IPS DF 4.7 (cell line): ENCODE results near the gene AFAP1.

ENCODE experiments used
- DNase-seq: peaks from one replicate; pipeline ENCODE4 v3.0.0-alpha.2; 2013; ENCODE audit warnings: low spot score; ENCODE audit errors: extremely low read depth

The AFAP1 gene

DNA sequence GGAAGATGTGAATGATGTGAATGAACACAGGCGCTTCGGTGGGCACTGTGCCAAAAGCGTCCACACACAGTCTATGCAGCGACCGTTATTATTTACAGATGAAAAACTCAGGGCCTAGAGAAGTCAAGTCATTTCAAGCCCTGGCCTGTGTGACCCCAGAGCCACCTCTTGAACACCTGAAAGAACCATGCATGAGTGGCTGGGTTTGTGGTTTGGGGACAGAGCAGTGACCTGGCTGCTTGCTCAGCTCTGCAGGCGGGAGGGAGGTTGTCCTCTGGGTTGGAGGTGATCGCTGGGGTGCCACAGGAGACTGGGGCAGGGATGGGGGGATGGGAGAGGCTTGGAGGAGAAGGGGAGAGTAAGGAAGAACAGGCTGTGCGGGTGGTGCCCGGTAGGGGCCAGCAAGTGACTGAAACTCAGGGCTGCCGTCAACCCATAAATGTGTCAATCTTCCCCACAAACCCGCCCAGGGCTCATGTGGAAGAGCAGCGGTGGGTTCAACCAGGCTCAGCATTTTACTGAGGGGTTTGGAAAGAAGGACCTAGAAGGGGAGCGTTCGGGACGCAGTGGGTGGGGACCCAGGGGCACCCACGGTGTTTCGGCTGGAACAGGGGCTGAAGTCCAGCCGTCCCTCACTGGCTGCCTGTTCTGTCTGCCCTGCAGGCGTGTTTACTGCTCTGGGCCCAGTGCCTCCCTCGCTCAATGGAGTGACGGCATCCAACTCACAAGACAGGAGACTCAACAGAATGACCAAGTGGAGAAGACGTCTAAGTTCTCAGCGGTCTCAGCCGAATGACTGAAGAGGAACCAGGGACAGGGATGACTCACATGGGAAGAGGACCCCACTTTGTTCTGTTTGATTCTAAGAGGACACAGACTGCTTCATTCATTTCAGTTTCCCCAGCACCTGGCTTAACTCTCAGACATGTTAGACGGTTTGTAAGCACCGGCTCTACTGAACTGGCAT is 167.8 kb downstream of the AFAP1 start:
- DNase-seq: no peak

DNA sequence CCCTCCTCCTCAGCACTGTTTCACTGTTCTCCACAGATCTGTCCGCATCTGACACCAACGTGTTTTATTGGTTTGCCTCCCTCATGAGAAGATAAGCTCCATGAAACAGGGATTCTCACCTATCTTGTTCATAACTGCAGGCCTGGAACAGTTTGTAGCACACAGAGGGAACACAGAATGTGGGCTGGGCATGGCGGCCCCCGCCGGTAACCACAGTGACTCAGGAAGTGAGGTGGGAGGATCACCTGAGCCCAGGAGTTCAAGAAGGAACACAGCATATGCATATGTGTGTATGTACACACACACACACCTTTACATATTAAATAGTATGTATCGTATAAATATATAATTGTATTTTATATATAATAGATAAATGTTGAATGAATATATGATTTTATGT is 168.6 kb downstream of the AFAP1 start:
- no peak for DNase-seq

DNA sequence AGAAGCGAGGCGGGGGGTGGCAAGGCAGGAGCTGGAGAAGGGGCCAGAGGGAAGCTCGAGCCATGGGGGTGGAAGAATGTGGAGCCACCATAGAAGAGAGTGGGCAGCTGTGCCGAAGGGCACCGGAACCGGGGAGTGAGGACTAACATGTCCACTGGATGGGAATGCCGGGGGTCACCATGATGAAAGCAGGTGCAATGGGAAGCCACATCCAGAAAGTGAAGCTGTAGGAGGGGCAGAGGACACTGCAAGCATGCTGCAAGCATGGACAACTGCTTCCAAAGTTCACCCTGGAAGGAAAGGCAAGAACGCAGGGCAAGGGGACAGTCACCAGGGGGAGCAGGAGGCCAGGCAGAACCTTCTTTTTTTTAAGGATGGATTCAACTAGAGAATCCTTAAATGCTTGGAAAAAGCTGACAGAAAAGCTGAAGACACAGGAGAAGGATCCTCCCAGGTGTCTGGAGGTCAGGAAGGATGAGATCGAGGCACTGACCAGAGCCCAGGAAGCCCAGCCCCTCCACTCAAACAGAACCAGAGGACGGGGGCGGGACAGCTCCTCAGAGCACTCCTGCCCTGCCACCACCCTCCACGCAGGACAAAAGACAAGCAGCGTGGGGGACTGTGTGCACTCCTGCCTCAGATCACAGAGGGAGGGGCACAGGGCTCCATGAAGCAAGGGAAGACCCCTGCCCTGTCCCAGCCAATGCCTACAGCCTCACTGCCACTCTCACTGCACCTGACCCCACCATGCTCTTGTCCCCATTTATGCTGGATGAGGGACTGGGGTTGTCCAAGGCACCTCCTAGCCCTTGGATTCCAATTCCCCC is 169.2 kb downstream of the AFAP1 start:
- no peak for DNase-seq

DNA sequence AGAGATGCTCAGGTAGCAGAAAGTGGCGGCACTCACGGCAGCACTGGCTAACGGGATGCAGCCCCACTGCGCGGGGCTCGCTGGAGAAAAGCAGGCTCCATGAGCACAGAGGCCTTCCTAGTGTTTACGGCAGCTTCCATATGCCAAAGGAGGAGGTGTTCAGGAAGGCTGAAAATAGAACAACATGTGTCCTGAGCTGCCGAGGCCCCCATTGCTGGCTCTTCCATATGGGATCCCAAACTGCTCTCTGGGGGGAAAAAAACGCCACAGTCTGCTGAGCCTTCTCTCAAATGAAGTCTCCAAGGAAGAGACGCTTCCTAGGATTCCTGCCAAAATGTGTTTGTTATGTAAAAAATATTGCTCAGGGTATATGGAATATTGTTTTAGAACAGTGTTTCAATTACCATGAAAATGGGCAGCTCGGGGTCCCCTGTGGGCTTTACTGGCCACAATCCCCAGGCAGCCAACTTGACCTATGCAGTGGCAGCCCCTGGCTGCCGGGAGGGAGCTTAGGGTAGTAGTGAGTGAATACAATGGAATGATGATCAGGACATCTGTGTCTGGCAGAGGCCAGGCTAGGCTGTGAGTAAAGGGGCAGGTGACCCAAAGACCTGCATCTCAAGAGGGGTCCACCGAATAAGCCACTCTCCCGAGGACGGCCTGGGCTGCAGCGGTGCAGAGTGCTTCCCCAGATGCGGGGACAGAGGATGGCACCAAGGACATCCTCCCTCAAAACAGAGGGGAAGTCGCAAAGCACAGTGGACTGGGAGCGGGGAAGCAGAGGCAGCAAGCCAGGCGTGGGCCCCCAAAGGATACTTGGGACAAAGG is 170.1 kb downstream of the AFAP1 start:
- DNase-seq: no peak

DNA sequence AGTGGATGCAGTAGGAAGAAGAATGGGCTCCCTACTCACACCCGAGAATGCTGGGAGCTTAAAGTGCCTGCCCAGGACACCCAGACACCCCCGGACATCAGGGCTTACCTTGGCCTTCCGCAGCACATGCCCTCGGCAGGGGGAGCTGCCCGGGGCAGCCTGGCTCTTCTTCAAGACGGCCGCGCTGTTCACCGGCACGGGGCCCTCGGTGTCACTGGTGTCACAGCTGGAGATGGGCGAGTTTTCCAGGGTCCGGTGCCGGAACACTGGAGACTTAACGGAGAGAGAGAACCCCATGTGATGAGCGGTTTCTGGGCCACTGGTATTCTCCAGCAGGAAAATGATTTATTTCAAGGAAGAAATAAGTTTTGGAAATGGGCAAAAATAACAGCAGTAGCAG is 170.9 kb downstream of the AFAP1 start:
- no peak for DNase-seq

DNA sequence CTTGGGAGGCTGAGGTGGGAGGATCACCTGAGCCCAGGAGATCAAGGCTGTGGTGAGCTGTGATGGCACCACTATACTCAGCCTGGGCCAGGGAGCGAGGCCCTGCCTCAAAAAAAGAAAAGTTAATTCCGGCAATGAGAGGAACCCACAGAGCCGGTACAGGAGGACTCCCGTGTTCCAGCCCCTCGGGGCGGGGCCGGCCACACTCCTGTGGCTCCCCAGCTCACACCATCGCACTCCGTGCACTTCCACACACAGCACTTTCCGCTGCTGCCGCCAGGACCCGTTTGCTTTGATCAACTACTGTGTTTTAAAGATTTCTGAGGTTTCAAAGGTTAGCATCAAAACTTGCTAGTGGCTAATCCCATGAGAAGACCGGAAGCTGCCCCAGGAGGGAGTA is 171.7 kb downstream of the AFAP1 start:
- no peak for DNase-seq

DNA sequence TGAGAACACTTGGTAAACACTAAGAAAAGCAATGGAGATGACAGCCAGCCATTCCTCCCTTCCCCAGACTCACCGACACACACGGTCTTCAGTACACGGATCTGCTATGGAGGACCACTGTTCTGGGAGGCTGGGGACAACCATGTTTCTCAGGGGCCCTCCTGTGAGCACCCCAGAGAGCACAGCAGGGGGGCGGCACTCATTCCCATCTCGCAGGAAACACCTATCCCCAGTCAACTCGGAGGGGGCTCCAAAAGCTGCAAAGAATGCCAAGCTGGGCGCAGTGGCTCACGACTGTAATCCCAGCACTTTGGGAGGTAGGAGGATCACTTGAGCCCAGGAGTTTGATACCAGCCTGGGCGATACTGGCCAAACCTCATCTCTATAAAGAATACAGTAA is 172.1 kb downstream of the AFAP1 start:
- DNase-seq: no peak

DNA sequence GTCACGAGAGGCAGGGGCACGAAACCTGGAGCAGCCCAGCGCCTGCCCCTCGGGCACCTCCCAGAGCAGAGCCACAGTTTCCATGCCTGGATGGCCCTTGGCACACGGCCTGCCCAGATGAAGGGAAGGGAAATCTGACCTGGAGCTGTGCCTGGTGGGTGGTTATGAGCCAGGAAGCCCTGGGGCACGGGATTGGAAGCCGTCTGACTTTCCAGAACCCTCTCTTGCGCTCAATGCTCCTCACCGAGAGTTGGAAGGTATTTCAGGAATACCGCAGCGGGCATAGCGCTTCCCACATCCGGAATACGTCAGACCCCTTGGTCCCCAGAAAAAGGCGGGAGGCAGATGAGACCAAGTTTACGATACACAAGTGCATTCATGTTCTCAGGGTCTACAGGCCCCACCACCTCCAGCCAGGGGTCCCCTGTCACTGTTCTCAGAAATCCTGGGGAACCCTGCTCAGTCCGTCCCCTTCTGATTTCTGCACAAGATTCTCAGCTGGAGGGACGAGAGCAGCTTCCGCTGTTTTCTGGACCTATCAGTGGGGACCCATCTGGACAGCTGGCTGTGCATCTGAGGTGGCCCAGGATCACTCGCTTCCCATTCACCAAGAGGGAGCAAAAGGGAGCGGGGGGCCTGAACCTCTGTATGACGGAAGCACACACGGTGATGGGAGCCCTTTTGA is 172.9 kb downstream of the AFAP1 start:
- DNase-seq: no peak

DNA sequence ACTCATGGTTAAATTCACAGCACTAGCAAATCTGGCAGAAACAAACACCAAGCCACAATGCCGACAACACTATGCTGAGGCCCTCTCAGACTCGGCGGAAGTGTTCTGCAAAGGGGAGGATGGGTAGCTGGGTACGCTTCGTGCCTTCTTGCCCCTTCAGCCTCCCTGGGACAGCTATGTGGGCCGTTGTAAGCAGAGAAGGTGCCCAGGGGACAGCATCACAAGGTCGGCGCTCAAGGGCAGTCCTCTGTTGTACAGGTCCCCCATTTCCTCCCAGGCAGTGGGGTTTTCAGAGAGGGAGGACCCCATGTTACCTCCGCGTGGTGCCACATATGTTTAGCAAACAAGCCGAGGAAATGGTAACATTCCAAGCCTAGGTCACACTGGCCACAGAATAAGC is 173.6 kb downstream of the AFAP1 start:
- DNase-seq: no peak

DNA sequence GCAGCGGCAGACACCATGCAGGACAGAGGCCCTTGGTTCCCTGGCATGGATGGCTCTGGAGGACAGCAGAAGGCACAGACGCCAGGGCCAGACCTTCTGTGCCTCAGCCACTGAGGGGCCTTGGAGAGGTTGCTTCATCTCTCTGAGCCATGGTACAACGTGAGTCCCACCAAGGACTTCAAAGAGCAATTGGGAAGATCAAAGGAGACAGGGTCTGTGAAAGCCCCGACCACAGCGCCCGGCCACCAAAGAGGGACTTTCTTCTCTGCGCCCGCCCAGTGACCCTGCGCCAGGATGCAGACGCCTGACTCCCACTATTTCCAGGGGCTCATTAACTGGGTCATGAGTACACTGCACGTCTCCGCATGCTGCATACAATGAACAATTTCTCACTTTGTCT is 174.0 kb downstream of the AFAP1 start:
- no peak for DNase-seq

DNA sequence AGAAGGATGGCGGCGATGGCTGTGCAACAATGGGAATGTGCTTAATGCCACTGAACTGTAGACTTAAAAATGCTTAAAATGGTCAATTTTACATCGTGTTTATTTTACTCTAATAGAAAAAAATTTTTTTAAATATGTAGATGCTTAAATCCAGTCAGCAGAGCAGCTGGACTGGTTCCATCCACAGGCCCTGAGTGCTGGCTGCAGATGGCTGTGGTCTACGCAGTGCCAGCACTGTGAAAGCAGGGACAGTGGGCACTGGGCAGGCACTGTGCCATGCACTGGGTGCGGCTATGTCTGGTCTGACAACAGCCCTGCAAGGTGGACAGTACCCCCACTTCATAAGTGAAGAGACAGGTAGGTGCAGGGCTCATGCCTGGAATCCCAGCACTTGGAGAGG is 175.2 kb downstream of the AFAP1 start:
- DNase-seq: no peak

DNA sequence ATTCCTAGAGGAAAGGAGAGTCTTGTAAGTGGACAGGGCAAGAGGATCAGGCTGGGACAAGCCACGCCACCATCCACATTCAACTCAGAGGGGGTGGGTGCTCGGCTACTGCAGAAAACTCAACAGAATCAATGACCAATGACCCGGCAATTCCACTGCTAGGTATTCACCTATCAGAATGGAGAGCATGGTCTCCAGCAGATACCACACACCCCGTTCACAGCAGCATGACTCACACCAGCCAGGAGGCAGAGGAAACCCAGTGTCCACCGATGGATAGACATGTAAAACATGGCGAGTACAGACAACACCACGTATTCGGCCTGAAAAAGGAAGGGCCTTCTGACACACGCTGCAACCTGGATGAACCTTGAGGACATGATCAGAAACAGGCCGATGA is 175.9 kb downstream of the AFAP1 start:
- no peak for DNase-seq

DNA sequence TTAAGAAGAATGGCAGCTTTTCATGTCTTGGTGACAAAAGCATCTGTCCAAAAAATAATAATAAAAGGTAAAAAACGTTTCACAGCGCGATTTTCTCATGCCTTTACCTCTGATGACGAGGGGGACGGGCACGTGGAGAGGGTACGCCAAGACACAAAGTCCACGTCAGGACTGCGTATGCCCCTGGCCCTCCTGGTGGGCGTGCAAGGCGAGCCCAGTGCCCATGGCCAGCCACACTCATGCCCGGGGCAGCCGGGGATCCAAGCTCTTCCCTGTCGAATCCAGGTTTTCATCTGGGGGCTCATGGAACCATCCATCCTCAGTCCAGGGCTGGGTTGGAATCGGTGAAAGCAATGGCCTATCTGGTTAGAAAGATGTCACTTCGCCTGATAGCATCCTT is 176.6 kb downstream of the AFAP1 start:
- DNase-seq: no peak

DNA sequence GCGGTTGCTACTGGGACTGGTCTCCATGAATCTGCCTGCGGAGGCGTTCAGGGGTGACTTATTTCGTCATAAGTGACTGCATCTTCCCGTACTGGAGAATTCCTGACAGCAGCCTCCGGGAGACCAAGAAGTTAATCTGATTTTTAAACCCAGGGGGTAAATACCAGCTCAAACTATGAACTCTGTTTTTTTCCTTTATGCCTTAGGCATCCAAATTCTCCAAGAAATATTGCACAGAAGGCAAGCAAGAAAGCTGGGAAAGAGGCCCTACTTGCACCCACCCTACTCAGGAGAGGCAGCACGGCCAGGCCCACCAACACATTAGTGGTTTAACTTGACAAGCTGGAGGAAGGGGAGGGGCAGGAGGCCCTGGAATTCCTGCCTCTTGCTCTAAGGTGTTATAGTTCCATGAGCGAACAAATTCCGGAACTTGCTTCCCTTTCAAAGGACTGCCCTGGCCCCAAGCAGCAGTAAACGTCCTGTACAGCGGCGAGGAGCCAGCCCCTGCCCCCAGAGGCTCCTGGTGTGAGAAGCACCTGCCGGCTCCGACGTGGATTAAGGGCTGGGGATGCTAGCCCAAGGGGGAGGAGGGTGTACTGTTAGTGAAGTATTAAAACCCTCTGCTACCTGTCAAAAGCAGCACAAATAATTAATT is 177.2 kb downstream of the AFAP1 start:
- no peak for DNase-seq

DNA sequence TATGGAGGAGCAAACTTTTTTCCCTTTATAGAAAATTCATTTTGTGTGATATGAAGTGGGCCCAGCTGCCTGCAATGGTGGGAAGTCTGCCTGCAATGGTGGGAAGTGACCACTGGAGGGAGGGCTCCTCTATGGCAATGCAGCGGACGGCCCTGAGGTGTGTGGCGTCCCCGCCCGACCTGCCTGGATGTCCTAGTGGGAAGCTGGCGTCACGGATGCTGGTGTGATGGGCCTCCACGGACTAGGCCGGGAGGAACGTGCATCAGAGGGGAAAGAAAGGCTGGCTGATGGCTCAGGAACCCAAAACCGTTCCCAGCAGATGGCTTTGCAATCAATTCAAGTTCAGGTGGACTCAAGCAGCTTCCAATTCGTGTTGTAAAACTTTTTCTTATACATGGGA is 177.9 kb downstream of the AFAP1 start:
- DNase-seq: peak; percentile 19

DNA sequence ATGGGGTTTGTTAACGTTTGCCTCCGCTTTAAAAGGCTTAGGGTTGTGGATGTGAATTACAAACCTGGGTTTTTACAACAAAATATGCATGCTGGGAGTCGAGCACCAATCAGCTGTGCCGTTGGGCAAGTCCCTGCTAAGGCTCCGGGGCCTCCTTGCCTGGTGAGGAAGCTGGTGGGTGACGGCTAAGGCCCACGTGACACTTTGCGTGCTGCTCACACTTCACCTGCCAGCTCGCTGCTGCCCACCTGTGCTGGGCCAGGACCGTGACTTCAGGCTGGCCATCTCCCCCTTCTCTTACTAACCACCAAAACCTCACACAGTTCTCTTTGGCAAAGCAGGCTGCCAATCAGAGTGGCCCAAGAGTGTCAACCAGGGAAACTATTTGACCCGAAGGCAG is 178.3 kb downstream of the AFAP1 start:
- no peak for DNase-seq

DNA sequence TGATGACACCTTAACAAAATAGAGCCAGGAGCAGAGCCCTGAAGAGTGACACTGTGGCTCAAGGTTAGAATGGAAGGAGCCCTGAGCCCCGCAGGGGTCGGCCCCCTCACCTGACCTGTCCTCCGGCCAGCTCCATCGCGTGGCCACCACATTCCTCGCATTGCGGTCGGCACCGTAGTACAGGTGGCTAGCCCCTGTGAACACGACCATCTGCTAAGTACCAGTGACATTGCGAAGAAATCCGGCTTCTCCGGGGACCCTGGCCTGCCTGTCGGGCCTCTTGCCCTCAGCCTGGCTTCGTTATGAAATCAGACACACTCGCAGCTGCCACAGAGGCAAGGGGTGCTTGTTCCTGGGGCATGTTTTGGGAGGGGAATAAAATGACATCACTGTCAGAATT is 179.0 kb downstream of the AFAP1 start:
- DNase-seq: no peak

DNA sequence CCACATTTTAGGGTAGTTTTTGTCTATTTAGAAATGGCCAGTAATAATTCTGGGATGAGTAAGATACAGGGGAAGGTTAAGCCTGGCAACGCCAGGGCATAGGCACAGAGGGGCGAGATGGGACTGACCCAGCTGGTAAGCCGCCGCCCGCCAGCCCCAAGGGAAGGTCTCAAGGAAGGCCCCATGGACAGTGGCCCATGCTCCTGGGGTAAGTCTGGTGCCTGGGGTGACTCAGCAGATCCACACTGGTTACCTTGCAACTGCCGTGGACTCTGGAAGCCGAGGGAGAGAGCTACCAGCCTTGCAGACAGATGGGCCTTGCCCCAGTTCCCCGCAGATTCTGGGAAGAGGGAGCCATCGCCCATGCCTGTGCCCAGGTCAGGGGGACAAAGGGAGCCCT is 179.4 kb downstream of the AFAP1 start:
- DNase-seq: no peak

DNA sequence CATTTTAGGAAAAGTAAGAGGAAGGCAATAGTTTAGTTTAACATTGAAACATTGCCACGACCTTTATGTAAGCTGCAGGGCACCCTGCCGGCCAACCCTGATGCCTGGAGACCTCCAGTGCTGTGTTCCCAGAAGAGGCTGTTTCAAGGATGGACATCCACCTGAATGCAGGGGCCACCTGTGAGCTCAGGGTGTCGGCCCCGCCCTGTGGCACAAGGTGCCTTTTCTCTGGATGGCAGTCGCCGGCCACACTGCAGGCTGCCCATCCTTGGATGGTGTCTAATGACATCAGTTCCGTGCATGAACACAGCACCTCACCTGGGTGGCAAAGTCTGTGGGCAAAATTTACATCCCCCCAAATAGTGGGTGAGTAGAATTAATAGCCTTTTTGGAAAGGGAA is 180.0 kb downstream of the AFAP1 start:
- no peak for DNase-seq

DNA sequence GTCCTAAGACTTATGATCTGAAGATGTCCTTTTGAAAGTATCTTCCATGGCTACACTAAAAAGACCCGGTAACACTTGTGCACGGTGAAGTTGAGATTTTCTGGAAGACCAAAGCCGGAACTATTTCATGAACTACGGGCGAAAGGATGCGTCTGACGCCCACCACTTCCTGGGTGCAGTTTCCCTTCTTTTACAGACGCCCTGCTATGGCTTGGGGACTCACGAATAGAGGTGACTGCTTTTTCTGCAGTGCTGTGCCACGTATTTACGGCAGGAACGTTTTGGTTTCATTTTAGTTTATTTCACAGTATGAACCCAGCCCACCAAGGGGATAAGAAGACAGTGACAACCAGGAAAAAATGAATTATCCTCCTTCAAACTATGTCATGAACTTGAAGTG is 180.4 kb downstream of the AFAP1 start:
- no peak for DNase-seq

DNA sequence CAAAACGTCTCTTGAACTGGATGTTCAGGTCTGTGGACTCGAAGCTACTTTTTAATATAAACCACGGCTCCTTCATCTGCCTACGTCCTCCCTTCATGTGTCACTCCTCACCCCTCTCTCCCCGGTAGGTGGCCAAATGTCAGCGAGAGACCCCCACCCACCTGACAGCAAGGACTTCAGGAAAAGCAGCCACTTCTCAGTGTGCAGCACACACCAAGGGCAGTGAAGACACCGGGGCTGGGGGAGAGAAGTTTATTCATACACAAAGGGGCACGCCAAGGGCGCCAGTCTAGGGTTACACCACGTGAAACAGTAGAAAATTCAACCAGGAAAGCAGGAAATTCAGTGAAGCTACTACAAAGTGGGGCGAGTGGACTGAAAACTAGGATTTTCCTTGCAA is 181.2 kb downstream of the AFAP1 start:
- DNase-seq: no peak
